HG03159 (cell line): ENCODE measurements around the gene ENPP5.
"Not testable (repeated sequence)": the region's sequence is repeated elsewhere in the genome, so short reads cannot be mapped to it uniquely, and the experiment has no call there.

Experiments
- ATAC-seq: cut with Tn5 transposase; IDR thresholded peaks from one replicate; pipeline ENCODE4 v1.9.1; 2021; ENCODE audit warnings: mild to moderate bottlenecking, moderate library complexity; ENCODE audit not compliant: unreplicated experiment

Gene ENPP5

GRCh38 chr6:46175446-46175845 is 4.7 kb upstream of the ENPP5 start:
- ATAC-seq, result peak; percentile 79

DNA sequence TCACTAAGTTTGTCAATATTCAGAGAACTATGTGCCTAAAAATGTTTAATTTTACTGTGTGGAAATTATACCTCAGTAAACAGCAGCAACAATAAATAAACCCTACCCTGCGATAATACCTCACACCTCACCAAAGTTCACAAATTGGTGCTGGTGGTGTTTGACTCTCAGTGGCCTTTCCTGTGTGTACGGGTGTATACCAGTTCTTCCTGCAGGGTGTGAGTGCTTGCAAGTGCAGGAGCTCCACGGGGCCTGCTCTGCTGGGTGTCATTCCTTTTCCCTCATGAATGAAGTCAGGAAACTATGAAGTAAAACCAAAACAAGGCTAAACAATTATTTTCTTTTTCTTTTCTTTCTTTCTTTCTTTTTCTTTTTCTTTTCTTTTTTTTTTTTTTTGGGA is 4.1 kb upstream of the ENPP5 start:
- ATAC-seq, result no peak

DNA sequence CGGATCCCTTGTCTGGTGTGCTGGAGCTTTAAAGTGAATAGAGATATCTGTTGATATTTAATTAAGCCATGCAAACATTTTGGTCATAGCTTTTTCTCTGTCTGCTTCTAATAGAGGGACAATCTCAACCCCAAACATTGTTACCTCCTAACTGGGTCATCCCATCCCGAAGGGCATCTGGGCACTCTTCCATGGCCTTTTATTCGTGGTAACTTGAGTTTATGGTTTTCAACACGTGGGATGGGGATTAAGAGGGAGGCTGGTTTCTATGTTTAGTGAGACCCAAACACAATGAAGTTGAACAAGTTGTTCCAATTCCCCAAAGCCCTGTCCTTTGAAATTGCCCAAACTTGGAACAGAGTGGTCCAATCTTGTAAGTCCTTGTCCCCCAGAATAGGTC is 1.4 kb upstream of the ENPP5 start:
- ATAC-seq, result no peak

DNA sequence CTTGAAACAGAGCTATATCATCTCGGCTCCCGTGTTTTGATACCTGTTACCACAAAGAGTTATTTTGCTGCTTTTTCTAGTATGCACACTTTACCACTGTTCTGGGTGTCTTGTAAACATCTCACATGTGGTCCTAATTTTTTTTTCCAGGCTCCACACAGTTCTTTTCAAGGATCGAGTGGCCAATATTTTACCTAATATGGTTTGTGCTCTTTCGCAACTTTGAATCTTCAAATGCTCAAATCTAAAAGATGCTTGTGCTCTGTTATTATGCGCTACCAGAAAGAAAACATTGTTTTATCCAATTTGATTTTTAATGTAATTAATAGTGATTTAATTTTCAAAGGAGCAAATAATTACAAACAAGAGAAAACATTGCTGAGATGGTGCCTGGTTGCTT is 10.7 kb downstream of the ENPP5 start:
- no peak for ATAC-seq

GRCh38 chr6:46159229-46159628 is 11.6 kb downstream of the ENPP5 start:
- ATAC-seq, result no peak

- no peak for ATAC-seq
Observed at GRCh38 chr6:46156701-46157100, 14.1 kb downstream of the ENPP5 start.

DNA sequence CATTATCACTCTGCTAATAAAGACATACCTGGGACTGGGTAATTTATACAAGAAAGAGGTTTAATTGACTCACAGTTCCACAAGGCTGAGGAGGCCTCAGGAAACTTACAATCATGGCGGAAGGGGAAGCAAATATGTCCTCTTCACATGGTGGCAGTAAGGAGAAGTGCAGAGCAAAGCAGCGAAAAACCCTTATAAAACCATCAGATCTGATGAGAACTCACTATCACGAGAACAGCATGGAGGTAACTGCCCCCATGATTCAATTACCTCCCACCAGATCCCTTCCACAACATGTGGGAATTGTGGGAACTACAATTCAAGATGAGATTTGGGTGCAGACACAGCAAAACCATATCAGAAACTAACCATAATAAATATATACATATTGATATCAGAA is 21.7 kb downstream of the ENPP5 start:
- not testable (repeated sequence) for ATAC-seq

- ATAC-seq, result no peak
Observed at GRCh38 chr6:46144270-46144669, 26.5 kb downstream of the ENPP5 start.

GRCh38 chr6:46138281-46138680 is 32.5 kb downstream of the ENPP5 start:
- peak; percentile 73 for ATAC-seq

GRCh38 chr6:46137387-46137786 is 33.4 kb downstream of the ENPP5 start:
- peak; percentile 59 for ATAC-seq

GRCh38 chr6:46136831-46137230 is 33.9 kb downstream of the ENPP5 start:
- ATAC-seq, result no peak

DNA sequence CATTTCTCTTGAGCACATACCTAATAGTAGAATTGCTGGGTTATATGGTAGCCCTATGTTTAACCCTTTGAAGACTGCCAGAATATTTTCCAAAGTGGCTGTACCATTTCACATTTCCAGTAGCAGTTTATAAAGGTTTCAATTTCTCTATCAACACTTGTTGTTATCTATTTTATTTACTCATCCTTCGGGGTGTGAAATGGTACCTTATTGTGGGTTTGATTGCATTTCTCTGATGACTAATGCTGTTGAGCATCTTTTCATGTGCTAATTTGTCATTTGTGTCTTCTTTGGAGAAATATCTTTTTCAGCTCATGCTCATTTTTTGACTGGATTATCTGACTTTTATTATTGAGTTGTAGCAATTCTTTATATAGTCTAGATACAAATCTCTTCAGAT is 35.6 kb downstream of the ENPP5 start:
- no peak for ATAC-seq

DNA sequence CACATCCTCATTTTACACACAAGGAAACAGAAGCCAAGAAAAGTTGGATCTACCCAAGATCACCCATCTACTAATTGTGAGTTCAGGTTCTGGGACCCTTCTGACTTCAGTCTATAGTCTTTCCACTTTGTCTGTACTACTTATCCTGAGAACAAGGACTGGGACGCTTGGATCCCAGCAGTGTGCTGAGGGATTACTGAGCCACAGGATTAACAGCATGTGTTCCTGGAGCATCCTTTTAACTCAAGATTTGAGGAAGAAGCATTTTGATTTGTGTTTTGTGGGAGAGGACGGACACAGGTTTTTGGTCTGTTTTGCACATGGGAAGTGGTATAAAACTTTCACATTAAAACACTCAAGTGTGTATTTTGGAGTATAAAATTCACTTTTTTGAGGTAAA is 36.6 kb downstream of the ENPP5 start:
- no peak for ATAC-seq

GRCh38 chr6:46131291-46131690 is 39.5 kb downstream of the ENPP5 start:
- not testable (repeated sequence) for ATAC-seq

GRCh38 chr6:46130666-46131065 is 40.1 kb downstream of the ENPP5 start:
- no peak for ATAC-seq

GRCh38 chr6:46129629-46130511 is 40.9 kb downstream of the ENPP5 start, which contains the start of gene ENPP4:
TSS of gene ENPP4 (plus strand) at chr6:46129989. CDS start at chr6:46139584, 9,595 bp downstream.
- peak; percentile 97 for ATAC-seq

- peak; percentile 12 for ATAC-seq
Observed at GRCh38 chr6:46129291-46129628, 41.5 kb downstream of the ENPP5 start.

DNA sequence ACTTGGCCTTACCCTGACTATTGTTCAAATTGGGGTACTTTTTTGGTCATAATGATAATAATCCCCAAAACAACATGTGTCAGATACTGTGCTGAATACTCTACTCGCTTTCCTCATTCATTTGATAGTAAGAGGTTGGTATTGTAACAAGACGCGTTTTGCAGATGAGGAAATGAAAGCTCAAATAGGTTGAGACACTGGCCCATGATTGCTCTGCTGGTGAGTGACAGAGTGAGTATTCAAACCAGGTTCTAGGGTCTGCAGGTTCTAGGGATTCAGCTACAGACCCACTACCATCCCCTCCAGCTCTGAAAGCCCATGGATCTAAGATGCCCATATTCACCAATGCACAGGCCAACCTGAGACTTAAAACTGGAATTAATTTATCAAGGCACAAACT is 42.3 kb downstream of the ENPP5 start:
- peak; percentile 35 for ATAC-seq

DNA sequence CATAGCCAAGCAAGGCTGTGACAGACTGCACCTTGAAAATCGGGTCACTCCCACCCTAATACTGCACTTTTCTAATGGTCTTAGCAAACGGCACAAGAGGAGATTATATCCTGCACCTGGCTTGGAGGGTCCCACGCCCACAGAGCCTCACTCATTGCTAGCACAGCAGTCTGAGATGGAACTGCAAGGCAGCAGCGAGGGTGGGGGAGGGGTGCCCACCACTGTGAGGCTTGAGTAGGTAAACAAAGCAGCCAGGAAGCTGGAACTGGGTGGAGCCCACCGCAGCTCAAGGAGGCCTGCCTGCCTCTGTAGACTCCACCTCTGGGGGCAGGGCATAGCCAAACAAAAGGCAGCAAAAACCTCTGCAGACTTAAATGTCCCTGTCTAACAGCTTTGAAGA is 51.1 kb downstream of the ENPP5 start:
- ATAC-seq, result not testable (repeated sequence)

GRCh38 chr6:46118836-46119235 is 51.9 kb downstream of the ENPP5 start:
- no peak for ATAC-seq

DNA sequence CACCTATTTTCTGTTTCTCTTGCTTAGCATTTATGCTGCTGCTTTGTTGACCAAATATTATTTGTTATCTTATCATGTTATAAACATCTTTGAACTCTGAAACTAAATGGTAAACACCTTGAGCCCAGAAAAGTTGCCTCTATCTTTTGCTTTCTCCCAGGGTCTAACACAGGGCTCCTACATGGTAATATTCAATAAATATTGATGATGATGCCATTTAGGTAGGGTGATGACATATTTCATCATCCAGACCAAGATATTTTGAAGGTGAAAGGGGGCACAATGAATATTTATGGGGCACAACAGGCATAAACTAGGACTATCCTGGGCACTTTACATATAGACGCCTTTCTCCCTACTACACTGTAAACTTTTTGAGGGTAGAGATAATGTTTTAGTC is 52.6 kb downstream of the ENPP5 start:
- no peak for ATAC-seq

DNA sequence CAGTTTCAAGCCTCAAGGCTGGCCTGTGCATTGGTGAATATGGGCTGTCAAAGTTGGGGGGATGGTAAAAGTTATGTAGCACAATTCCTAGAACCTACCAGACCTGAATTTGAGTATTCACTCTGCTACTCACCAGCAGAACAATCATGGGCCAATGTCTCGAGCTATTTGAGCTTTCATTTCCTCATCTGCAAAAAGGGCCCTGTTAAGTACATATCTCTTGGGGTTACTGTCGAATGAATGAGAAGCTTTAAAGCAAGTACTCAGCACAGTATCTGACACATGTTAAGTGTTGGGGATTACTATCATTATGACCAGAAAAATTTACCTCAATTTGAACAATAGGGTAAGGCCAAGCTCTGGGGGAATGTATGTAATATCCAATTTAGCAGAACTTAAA is 54.5 kb downstream of the ENPP5 start:
- no peak for ATAC-seq

GRCh38 chr6:46115634-46116033 is 55.1 kb downstream of the ENPP5 start:
- no peak for ATAC-seq
